GM23338 (cell line): ENCODE data around the gene ANKRD13B.

Experiments used
- CREB1 ChIP-seq: fragments of 250-450 bp; sonication (Bioruptor Pico); IDR thresholded peaks from 2 replicates; pipeline ENCODE4 v1.5.0; 2020; ENCODE audit warnings: low read depth, mild to moderate bottlenecking, moderate library complexity
- CTCF ChIP-seq, 2 experiments: fragments of 200-600 bp in 1 of 2; sonication (generic) in 1 of 2; conservative IDR thresholded peaks; 2 replicates each; pipeline versions ENCODE4 v1.5.1 to v1.6.1; 2016 to 2017; ENCODE audit warnings: antibody characterized with exemption in 2 of 2, low read depth in 2 of 2, mild to moderate bottlenecking in 2 of 2, moderate library complexity in 1 of 2
- ETS1 ChIP-seq: IDR thresholded peaks from 2 replicates; pipeline ENCODE4 v1.6.1; 2016; ENCODE audit warnings: antibody characterized with exemption
- EZH2 ChIP-seq: fragments of 200-600 bp; sonication (generic); IDR thresholded peaks from one replicate; pipeline ENCODE4 v1.8.0; 2017; ENCODE audit warnings: antibody characterized with exemption, mild to moderate bottlenecking, low read depth; ENCODE audit not compliant: unreplicated experiment
- JUNB ChIP-seq: IDR thresholded peaks from one replicate; pipeline ENCODE4 v1.6.1; 2016; ENCODE audit warnings: antibody characterized with exemption; ENCODE audit not compliant: unreplicated experiment

- TF ChIP-seq CTCF (conservative IDR thresholded peaks at IDR 0.05; ENCODE audit: low read depth in 2 of 2) (no peak), ETS1 (no peak), EZH2 (no peak), JUNB (no peak), CREB1 (CRISPR knock-in tag) (no peak)
Measured at GRCh38 chr17:29620779-29621500, 28.0 kb downstream of the ANKRD13B start.
